ENCODE measurements around the gene PEMT. TPM values are rescaled to one million over a fixed set of nuclear protein-coding genes. Genes with fewer than 3 reads are reported as not detected.

The PEMT gene
- total and polyA plus RNA-seq, 2 donors (not counting 1 experiment from before 2014, with no cell fraction given): 10.7 to 20.3 TPM

GRCh38 chr17:17573912-17574311 lies 17.6 kb downstream of the PEMT start:
- Mint-ChIP-seq H3K9me3 (ENCODE audit: insufficient read depth) (no peaks in the 10 kb centered on the region), H3K27me3 (no peaks in the 10 kb centered on the region), H3K4me3 (no peak overlapping the region), H3K4me1 (no peaks in the 10 kb centered on the region), H3K27ac (no peak overlapping the region)
- no peak for ATAC-seq (ENCODE audit: low read depth)
- no peak overlapping the region for H2AFZ ChIP-seq (ENCODE audit: insufficient read depth, low read depth, low read length, poor library complexity, severe bottlenecking)
- no peak for DNase-seq
- H3K79me2 ChIP-seq (ENCODE audit: control insufficient read depth, insufficient read depth, low read length): no peaks in the 10 kb centered on the region
- intact Hi-C loops (cut with micrococcal nuclease): no loop called here
- H3K27me3 ChIP-seq (replicated peaks in 1 of 4; ENCODE audit: control extremely low read depth in 1 of 4, control insufficient read depth in 3 of 4, insufficient read depth in 4 of 4, low read length in 3 of 4): no peaks in the 10 kb centered on the region
- WGBS (ENCODE audit: insufficient coverage): 100% methylated on average over 1 of the region's 7 CpGs
- CTCF ChIA-PET: interaction anchor here (0.6 kb wide), 1 partner anchor 355 kb away, joined by 3 read pairs; no protein-coding TSS in a partner anchor
- POLR2A ChIA-PET: no interaction called here
- H4K20me1 ChIP-seq (ENCODE audit: control insufficient read depth, insufficient read depth, low read length, poor library complexity, severe bottlenecking): no peaks in the 10 kb centered on the region
- peaks cover 0 to 4% of the 10 kb centered on the region in 2 experiments for H3K36me3 ChIP-seq (replicated peaks in 1 of 2; ENCODE audit: control extremely low read depth in 1 of 2, control insufficient read depth in 1 of 2, extremely low read depth in 1 of 2, insufficient read depth in 2 of 2, low read length in 1 of 2)
- no peak overlapping the region for H3K4me2 ChIP-seq (replicated peaks; ENCODE audit: low read depth, low read length, poor library complexity, severe bottlenecking)
- H3K9ac ChIP-seq (ENCODE audit: low read length): no peak overlapping the region
- TF ChIP-seq CTCF (IDR thresholded peaks at IDR 0.05) (no peak), EZH2 (IDR thresholded peaks at IDR 0.05; ENCODE audit: borderline replicate concordance, insufficient read depth, low read depth, low read length, poor library complexity, severe bottlenecking) (no peak)
- no peak overlapping the region for H3K4me3 ChIP-seq (ENCODE audit: control extremely low read depth in 1 of 5, extremely low read depth in 1 of 5, insufficient read depth in 1 of 5, low read depth in 2 of 5, low read length in 4 of 5)
- H3K9me3 ChIP-seq (ENCODE audit: control extremely low read depth in 1 of 3, control insufficient read depth in 2 of 3, insufficient read depth in 1 of 3, low read length in 2 of 3): no peaks in the 10 kb centered on the region
- no peaks in the 10 kb centered on the region for H3K4me1 ChIP-seq (ENCODE audit: control insufficient read depth in 2 of 2, insufficient read depth in 2 of 2, low read length in 2 of 2)
- no peak overlapping the region for H3K27ac ChIP-seq (ENCODE audit: low read length in 2 of 2)

GRCh38 chr17:17572010-17572785 lies 19.3 kb downstream of the PEMT start:
- no peaks in the 10 kb centered on the region for H3K79me2 ChIP-seq (ENCODE audit: control insufficient read depth, insufficient read depth, low read length)
- Mint-ChIP-seq H3K4me3 (no peak overlapping the region), H3K4me1 (no peaks in the 10 kb centered on the region), H3K27me3 (no peaks in the 10 kb centered on the region), H3K27ac (no peak overlapping the region), H3K9me3 (ENCODE audit: insufficient read depth) (no peaks in the 10 kb centered on the region)
- no peak for ATAC-seq (ENCODE audit: low read depth)
- no peak overlapping the region for H3K27ac ChIP-seq (ENCODE audit: low read length in 2 of 2)
- CTCF ChIA-PET: no interaction called here
- POLR2A ChIA-PET: no interaction called here
- H3K4me3 ChIP-seq (ENCODE audit: control extremely low read depth in 1 of 5, extremely low read depth in 1 of 5, insufficient read depth in 1 of 5, low read depth in 2 of 5, low read length in 4 of 5): no peak overlapping the region
- no peak overlapping the region for H2AFZ ChIP-seq (ENCODE audit: insufficient read depth, low read depth, low read length, poor library complexity, severe bottlenecking)
- no peak overlapping the region for H3K4me2 ChIP-seq (replicated peaks; ENCODE audit: low read depth, low read length, poor library complexity, severe bottlenecking)
- H3K4me1 ChIP-seq (ENCODE audit: control insufficient read depth in 2 of 2, insufficient read depth in 2 of 2, low read length in 2 of 2): no peaks in the 10 kb centered on the region
- H3K9ac ChIP-seq (ENCODE audit: low read length): no peak overlapping the region
- TF ChIP-seq EZH2 (IDR thresholded peaks at IDR 0.05; ENCODE audit: borderline replicate concordance, insufficient read depth, low read depth, low read length, poor library complexity, severe bottlenecking): no peak
- TF ChIP-seq CTCF (IDR thresholded peaks at IDR 0.05): no peak
- peaks cover 0 to 4% of the 10 kb centered on the region in 2 experiments for H3K36me3 ChIP-seq (replicated peaks in 1 of 2; ENCODE audit: control extremely low read depth in 1 of 2, control insufficient read depth in 1 of 2, extremely low read depth in 1 of 2, insufficient read depth in 2 of 2, low read length in 1 of 2)
- intact Hi-C loops (cut with micrococcal nuclease): no loop called here
- H4K20me1 ChIP-seq (ENCODE audit: control insufficient read depth, insufficient read depth, low read length, poor library complexity, severe bottlenecking): no peaks in the 10 kb centered on the region
- H3K27me3 ChIP-seq (replicated peaks in 1 of 4; ENCODE audit: control extremely low read depth in 1 of 4, control insufficient read depth in 3 of 4, insufficient read depth in 4 of 4, low read length in 3 of 4): no peaks in the 10 kb centered on the region
- WGBS (ENCODE audit: insufficient coverage): 93% methylated on average over 11 of the region's 15 CpGs
- DNase-seq: no peak
- no peaks in the 10 kb centered on the region for H3K9me3 ChIP-seq (ENCODE audit: control extremely low read depth in 1 of 3, control insufficient read depth in 2 of 3, insufficient read depth in 1 of 3, low read length in 2 of 3)
